Stomach (tissue), 9 donors: ENCODE results near the gene ZNF385C. TPM values are rescaled to one million over a fixed set of nuclear protein-coding genes. Genes with fewer than 3 reads are reported as not detected.

ENCODE experiments used
- DNase-seq, 2 donors: peaks; one replicate each; pipeline versions ENCODE4 v3.0.0 to v3.0.0-alpha.2; 2013 to 2019
- H3K27ac ChIP-seq, 5 donors: fragments of 200-600 bp in 4 of 5; sonication (generic) in 4 of 5; one replicate each; pipeline ENCODE4 v1.5.1; 2013 to 2019; ENCODE audit warnings: mild to moderate bottlenecking in 1 of 5, moderate library complexity in 1 of 5
- H3K27me3 ChIP-seq, 3 donors: fragments of 200-600 bp; sonication (generic); one replicate each; pipeline ENCODE4 v1.5.1; 2017 to 2019; ENCODE audit warnings: mixed run types in 1 of 3
- H3K36me3 ChIP-seq, 4 donors: fragments of 200-600 bp; sonication (generic); 1 replicate in 3 of 4; 2 replicates in 1 of 4; pipeline ENCODE4 v1.5.1; 2016 to 2019
- H3K4me1 ChIP-seq, 4 donors: fragments of 200-600 bp; sonication (generic); one replicate each; pipeline ENCODE4 v1.5.1; 2016 to 2019
- H3K4me3 ChIP-seq, 4 donors: fragments of 200-600 bp; sonication (generic) in 3 of 4; one replicate each; pipeline ENCODE4 v1.5.1; 2016 to 2019; ENCODE audit warnings: mild to moderate bottlenecking in 1 of 4
- H3K9me3 ChIP-seq, 4 donors: fragments of 200-600 bp; sonication (generic); one replicate each; pipeline ENCODE4 v1.5.1; 2016 to 2019
- CTCF ChIP-seq, 7 experiments: fragments of 450-650 bp in 4 of 7; fragments of 200-600 bp in 3 of 7; sonication (generic) in 3 of 7; IDR thresholded peaks; one replicate each; pipeline ENCODE4 v1.5.1; 2016 to 2019; ENCODE audit warnings: antibody characterized with exemption in 7 of 7, control low read depth in 2 of 7, mild to moderate bottlenecking in 1 of 7
- EP300 ChIP-seq: sonication (generic); formaldehyde crosslinking; IDR thresholded peaks from one replicate; pipeline ENCODE4 v1.6.1; 2017; ENCODE audit warnings: antibody characterized with exemption
- POLR2A ChIP-seq, 4 donors: fragments of 450-650 bp; IDR thresholded peaks; one replicate each; pipeline ENCODE4 v1.6.1; 2016; ENCODE audit warnings: antibody characterized with exemption in 4 of 4, control low read depth in 2 of 4, mild to moderate bottlenecking in 1 of 4, moderate library complexity in 1 of 4
- POLR2AphosphoS5 ChIP-seq, 3 donors: sonication (generic); formaldehyde crosslinking; IDR thresholded peaks; one replicate each; pipeline ENCODE4 v1.6.1; 2016; ENCODE audit warnings: antibody characterized with exemption in 3 of 3
- WGBS, 5 donors: extraction: QIAGEN DNeasy Blood & Tissue Kit in 3 of 5; methylation state at CpG; one replicate each; pipeline versions ENCODE4 v1.1.5 to v1.1.7; 2013 to 2018; 5-methylcytosine and 5-hydroxymethylcytosine counted together
- intact Hi-C: fragments of 100-400 bp; cut with DNase I; formaldehyde crosslinking; loops from one replicate; pipeline ENCODE4 v1.15.1; 2023; ENCODE audit warnings: low total_unique reads
- polyA plus RNA-seq, 3 donors: library from polyadenylated mRNA; stranded (reverse); fragments of 200-250 nt; gene quantifications; one replicate each; pipeline ENCODE4 v1.2.3, GENCODE V29; 2013
- total RNA-seq, 5 donors: library from RNA; depleted of rRNA; stranded (reverse); fragments of >200 nt; gene quantifications; one replicate each; pipeline versions ENCODE4 v1.1.0 to v1.2.3, GENCODE V29; 2014 to 2016
- donor health status: healthy with polysubstance abuse.
- donor health status: Bipolar disorder and iron deficiency.
- donor health status: healthy.

ZNF385C gene
- total and polyA plus RNA-seq, 8 donors: 0.31 to 1.4 (median 0.70) TPM; not detected in 4

GRCh38 chr17:42113293-42114069 is 15.2 kb upstream of the ZNF385C start:
- H3K9me3 ChIP-seq: no peaks in the 10 kb centered on the region
- TF ChIP-seq POLR2A (IDR thresholded peaks at IDR 0.05) (no peak), EP300 (no peak), POLR2AphosphoS5 (IDR thresholded peaks at IDR 0.05) (no peak), CTCF (IDR thresholded peaks at IDR 0.05) (no peak)
- peaks cover 5 to 67% (median 51%) of the 10 kb centered on the region in 4 donors for H3K36me3 ChIP-seq
- intact Hi-C loops: loop anchor here (5.0 kb wide), 1 partner anchor 91 kb away; the partner anchor contains the start of gene NKIRAS2
- 86 to 90% (median 88%) methylated on average over 24 to 28 of the region's 28 CpGs for WGBS, 5 donors
- H3K4me1 ChIP-seq: peaks cover 18 to 40% (median 29%) of the 10 kb centered on the region in 4 donors
- peak overlapping the region in 1 of 4 donors; percentile 65 for H3K4me3 ChIP-seq
- no peaks in the 10 kb centered on the region for H3K27me3 ChIP-seq
- no peak for DNase-seq
- peak overlapping the region; percentile 92 to 96 (median 92) for H3K27ac ChIP-seq

GRCh38 chr17:42112552-42113176 is 14.4 kb upstream of the ZNF385C start, which contains the start of gene DHX58:
DHX58 (minus strand) TSS chr17:42112714; CDS start chr17:42111892, 822 bp downstream.
- H3K4me1 ChIP-seq: peaks cover 18 to 45% (median 35%) of the 10 kb centered on the region in 4 donors
- intact Hi-C loops: loop anchor here (5.0 kb wide), 1 partner anchor 90 kb away; the partner anchor contains the start of gene NKIRAS2
- no peaks in the 10 kb centered on the region for H3K9me3 ChIP-seq
- peaks cover 5 to 61% (median 49%) of the 10 kb centered on the region in 4 donors for H3K36me3 ChIP-seq
- peak; percentile 81 to 96 for DNase-seq
- H3K4me3 ChIP-seq: peak within 1 kb of the TSS; percentile 53 to 65 (median 60)
- no peak for TF ChIP-seq POLR2A (IDR thresholded peaks at IDR 0.05)
- TF ChIP-seq CTCF (IDR thresholded peaks at IDR 0.05): peak in 1 of 7 experiments; percentile 13
- peak; percentile 51 to 90 (median 90) for TF ChIP-seq POLR2AphosphoS5 (IDR thresholded peaks at IDR 0.05)
- 1 to 2% (median 1%) methylated on average over 10 of the region's 10 CpGs for WGBS, 5 donors
- no peaks in the 10 kb centered on the region for H3K27me3 ChIP-seq
- H3K27ac ChIP-seq: peak within 1 kb of the TSS; percentile 92 to 96 (median 92)

GRCh38 chr17:42111871-42112551 is 13.7 kb upstream of the ZNF385C start:
- Histone ChIP-seq H3K4me1 (peaks cover 18 to 48% (median 38%) of the 10 kb centered on the region in 4 donors), H3K9me3 (no peaks in the 10 kb centered on the region), H3K36me3 (peaks cover 5 to 55% (median 43%) of the 10 kb centered on the region in 4 donors), H3K27me3 (no peaks in the 10 kb centered on the region), H3K27ac (peak overlapping the region; percentile 92 to 96 (median 92)), H3K4me3 (peak overlapping the region; percentile 53 to 65 (median 60))
- intact Hi-C loops: loop anchor here (5.0 kb wide), 1 partner anchor 90 kb away; the partner anchor contains the start of gene NKIRAS2
- DNase-seq: peak; percentile 47 to 72
- WGBS, 5 donors: 3 to 15% (median 7%) methylated on average over 6 to 12 of the region's 12 CpGs
- no peak for TF ChIP-seq EP300
- TF ChIP-seq CTCF (IDR thresholded peaks at IDR 0.05): no peak
- no peak for TF ChIP-seq POLR2AphosphoS5 (IDR thresholded peaks at IDR 0.05)
- no peak for TF ChIP-seq POLR2A (IDR thresholded peaks at IDR 0.05)

- WGBS, 5 donors: 80 to 92% (median 90%) methylated on average over 10 to 11 of the region's 11 CpGs
- Histone ChIP-seq H3K9me3 (no peaks in the 10 kb centered on the region), H3K36me3 (peaks cover 4 to 55% (median 45%) of the 10 kb centered on the region in 4 donors), H3K4me3 (peak overlapping the region; percentile 53 to 65 (median 60)), H3K4me1 (peaks cover 18 to 41% (median 36%) of the 10 kb centered on the region in 4 donors), H3K27ac (peak overlapping the region in 4 of 5 donors; percentile 92 to 96 (median 93)), H3K27me3 (no peaks in the 10 kb centered on the region)
- intact Hi-C loops: loop anchor here (5.0 kb wide), 1 partner anchor 89 kb away; the partner anchor contains the start of gene NKIRAS2
- DNase-seq: no peak
- TF ChIP-seq EP300 (no peak), POLR2AphosphoS5 (IDR thresholded peaks at IDR 0.05) (no peak), POLR2A (IDR thresholded peaks at IDR 0.05) (no peak), CTCF (IDR thresholded peaks at IDR 0.05) (no peak)
These were observed 13.0 kb upstream of the ZNF385C start for GRCh38 chr17:42111265-42111636.
